NCI-H526 treated with DMSO at 0.1 percent for 48 hours (cell line): Measurements from ENCODE around the gene KAT8.
"Not testable (repeated sequence)": the region's sequence is repeated elsewhere in the genome, so short reads cannot be mapped to it uniquely, and the experiment has no call there.

Experiments used
- DNase-seq: peaks from one replicate; lab custom pipeline; 2025; lab: John Stamatoyannopoulos, UW

KAT8 gene

DNA sequence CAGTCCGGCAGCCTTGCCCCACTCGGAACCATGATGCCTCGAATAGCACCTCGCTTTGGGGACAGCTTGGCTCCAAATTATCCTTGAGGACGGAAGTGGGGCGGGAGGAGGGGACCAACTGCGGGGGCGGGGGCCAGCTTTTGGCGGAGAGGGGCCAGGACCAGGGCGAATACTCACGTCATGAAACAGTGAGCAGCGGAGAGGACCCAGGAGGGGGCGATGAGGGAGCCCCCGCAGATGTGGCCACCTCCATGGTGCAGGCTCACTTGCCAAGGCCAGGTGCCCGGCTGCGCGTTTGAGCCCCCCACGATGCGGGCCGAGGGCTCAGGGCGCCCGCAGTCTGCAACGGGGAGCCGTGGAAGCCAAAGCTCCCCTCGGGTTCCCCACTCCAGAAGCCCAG, 31.4 kb downstream of the KAT8 start:
- no peak for DNase-seq

DNA sequence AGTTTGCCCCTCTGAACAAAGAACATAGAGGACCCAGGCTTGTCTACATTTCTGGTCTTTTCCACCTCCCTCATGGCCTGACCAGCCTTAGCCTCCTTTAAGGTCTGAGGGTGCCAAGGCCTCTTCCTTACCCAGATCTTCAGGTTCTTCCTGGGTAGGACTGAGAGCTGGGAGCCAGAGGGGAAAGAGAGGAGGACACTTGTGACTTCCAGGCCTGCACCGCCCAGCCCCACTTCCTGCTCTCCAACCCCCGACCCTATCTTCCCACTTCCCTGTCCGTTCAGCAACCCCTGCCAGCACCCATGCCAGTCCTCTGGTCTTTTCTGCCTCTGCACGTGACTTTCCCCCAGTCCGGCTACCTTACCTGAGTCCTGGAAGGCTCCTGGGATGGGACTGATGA, 31.9 kb downstream of the KAT8 start:
- DNase-seq, result no peak

DNA sequence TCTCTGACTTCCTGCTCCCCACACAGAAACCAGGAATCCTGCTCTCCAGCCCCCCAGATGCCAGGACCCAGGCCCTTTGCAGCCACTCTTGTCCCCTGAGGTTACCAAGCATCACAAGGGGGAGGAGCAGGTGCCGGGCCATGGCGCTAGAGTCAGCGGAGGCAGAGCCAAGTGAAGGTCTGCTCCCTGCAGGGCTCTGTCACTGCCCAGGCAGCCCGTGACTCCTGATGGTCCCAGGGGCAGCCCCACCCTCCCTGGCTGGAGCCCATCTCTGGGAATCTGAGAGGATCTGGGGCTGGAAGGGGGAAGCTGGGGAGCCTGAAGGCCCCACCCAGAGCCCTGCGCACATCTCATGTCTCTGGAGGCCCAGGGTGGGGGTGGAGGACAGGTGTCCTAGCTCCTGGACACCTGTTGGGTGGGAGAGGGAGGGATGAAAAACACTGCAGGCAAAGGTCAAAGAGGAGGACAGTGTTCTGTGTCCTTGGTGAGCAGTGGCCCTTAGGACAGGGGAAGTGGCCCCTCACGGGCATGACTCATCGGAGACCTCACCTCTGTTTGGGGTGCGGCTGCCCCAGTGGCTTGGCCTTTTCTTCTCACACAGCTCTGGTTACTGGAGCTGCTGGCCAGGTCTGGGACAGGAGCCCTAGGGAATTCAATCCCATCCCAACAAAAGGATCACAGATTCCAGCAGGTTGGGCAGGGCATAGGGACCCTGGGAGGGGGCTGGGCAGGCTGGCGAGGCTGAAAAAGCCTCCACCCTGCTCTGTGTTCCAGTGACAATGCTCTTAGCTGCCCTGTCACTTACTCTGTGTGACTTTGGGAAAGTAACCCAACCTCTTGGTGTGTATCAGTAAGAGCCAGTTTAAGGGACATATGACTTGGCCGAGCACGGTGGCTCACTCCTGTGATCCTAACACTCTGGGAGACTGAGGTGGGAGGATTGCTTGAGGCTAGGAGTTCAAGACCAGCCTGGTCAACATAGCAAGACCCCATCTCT, 32.7 kb downstream of the KAT8 start, which contains the start of gene PRSS36:
Gene PRSS36, minus strand, starts transcription at position 173 of the 997 bp plus-strand sequence. Its CDS starts 31 bp downstream, at position 142.
- DNase-seq, result no peak

DNA sequence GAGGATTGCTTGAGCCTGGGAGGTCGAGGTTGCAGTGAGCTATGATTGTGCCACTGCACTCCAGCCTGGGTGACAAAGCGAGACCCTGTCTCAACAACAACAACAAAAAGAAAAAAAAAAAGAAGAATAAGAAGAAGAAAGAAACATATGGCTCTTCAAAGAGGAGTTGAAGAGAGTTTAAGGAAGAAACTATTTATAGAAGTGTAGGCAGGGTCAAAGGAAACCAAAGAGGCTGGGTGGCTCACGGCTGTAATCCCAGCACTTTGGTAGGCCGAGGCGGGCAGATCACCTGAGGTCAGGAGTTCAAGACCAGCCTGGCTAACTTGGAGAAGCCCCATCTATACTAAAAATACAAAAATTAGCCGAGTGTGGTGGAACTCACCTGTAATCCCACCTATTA, 33.5 kb downstream of the KAT8 start:
- DNase-seq, result not testable (repeated sequence)

DNA sequence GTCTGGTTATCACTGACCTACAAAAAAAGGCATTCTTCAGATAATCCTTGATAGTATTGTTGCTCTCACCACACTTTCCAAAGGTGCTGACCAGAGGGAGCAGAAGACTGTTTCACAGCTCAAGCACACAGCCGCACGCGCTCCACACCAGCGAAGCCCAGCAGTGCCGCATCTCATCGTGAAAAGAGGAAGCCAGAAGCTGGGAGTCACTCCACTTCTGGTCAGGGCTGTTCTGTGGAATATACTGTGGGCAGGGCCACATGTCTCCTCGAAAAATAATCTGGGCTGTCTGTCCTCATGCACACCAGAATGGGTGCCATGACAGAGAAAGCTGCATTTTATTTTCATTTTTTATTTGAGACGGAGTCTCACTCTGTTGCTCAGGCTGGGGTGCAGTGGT, 39.7 kb downstream of the KAT8 start:
- no peak for DNase-seq

DNA sequence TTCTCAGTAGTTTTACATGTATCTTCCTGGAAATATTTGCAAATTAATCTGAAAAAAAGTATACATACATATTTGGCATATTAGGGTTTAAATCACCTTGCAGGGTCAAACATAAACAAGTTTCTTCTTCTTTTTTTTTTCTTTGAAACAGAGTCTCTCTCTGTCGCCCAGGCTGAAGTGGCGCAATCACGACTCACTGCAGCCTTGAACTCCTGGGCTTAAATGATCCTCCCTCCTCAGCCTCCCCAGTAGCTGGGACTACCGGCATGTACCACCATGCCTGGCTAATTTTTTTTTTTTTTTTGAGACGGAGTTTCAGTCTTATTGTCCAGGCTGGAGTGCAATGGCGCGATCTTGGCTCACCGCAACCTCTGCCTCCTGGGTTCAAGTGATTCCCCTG, 49.9 kb downstream of the KAT8 start:
- DNase-seq, result no peak

DNA sequence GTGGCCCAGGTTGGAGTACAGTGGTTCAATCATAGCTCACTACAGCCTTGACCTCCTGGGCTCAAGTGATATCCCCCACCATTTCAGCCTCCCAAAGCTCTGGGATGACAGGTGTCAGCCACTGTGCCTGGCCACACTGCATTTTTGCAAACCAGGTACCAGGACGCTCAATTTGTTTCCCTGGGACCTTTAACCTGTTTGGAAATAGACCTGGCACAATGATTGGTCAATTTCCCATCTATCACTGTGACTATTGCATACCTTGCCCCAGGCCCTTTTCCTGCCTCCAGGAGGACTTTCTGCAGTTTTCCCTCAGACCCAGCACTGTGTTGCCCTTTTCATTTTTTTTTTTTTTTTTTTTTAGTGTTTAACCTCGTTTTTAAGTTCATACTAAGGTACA, 51.4 kb downstream of the KAT8 start:
- no peak for DNase-seq

DNA sequence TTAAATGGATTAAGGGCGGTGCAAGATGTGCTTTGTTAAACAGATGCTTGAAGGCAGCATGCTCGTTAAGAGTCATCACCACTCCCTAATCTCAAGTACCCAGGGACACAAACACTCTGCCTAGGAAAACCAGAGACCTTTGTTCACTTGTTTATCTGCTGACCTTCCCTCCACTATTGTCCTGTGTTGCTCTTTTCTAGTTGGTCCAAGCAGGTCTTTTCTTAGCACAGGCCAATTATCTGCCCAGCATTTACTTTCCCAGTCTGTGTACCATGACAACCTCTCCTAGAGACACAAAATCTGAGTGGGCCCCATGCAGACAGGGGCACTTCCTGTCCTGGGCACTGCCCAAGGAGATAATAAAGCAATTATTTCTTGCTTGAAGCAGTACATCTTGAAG, 52.6 kb downstream of the KAT8 start:
- DNase-seq, result not testable (repeated sequence)

DNA sequence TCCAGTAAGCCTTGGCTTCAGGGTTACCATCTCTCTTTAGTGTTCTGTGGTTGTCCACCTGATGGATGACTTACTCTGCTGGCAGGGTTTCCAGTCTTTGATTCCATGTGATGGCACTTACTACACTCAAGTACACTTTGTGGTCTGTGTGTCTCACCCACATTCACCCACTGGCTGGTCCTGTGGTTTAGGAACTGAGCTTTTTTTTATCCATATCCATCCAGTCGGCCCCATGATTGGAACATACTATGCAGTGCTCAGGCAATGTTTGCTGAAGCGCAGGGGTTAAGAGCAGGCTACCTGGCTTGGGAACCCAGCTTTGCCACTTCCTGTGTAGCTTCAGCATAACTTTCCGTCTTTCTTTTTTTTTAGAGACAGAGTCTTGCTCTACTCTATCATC, 59.7 kb downstream of the KAT8 start:
- DNase-seq, result no peak

DNA sequence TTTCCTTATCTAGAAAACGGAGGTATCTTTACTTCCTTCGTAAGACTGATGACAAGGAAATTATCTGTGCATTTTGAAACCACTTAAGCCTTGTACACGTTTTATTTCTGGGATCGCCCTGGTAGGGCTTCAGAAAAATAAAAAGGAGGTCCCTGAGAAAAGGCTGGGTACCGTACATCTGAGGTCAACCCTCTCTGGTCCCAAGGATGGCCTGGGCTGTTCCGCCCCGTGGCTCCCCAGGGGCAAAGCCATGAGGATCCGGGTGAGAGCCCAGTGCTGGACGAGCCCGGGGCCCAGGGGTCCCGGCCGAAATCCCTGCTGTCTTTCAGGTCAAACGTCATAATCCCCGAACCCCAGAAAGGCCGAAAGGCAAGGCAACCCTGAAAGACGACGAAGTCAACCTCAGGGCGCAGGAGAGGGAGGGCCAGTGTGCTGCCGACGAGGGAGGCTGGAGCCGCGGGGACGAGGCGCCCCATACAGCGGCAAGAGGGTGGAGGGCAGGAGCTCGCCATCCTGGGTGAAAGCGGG, 61.8 kb downstream of the KAT8 start:
- no peak for DNase-seq

DNA sequence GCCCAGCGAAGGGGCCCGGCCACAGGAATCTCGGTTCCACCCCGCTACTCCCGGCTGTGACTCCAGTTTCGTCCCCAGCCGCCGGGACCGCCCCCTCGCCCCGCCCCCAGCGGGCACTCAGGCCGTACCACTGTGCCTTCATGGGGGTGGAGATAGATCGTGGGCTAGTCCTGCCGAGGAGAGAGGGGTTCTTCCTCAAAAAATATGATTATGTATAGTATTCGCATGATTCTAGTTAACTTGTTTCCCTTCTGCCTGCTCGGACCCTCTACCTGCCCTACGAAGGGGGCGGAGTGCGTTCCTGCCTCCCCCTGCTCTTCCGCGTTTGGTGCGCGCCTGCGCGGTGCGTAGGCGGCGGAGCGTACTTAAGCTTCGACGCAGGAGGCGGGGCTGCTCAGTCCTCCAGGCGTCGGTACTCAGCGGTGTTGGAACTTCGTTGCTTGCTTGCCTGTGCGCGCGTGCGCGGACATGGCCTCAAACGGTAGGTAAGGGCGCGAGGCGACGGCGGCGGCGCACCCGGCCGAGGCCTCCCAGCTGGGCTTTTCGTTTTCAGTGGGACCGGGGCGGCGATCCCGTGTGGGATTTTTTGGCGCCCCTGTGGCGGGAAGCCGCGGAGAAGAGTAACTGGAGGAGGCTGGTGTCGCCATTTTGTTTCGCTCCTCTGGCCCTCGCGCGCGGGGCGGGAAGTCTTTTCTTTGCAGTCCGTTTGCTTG, 62.4 kb downstream of the KAT8 start, which contains the start of gene FUS:
Gene FUS, plus strand, starts transcription at position 393 of the 713 bp plus-strand sequence. Its CDS starts 76 bp downstream, at position 469.
- DNase-seq, result peak; percentile 72
